ENCODE measurements around the gene CLNK.
"Not testable (repeated sequence)": the region's sequence is repeated elsewhere in the genome, so short reads cannot be mapped to it uniquely, and the experiment has no call there.

The CLNK gene

DNA sequence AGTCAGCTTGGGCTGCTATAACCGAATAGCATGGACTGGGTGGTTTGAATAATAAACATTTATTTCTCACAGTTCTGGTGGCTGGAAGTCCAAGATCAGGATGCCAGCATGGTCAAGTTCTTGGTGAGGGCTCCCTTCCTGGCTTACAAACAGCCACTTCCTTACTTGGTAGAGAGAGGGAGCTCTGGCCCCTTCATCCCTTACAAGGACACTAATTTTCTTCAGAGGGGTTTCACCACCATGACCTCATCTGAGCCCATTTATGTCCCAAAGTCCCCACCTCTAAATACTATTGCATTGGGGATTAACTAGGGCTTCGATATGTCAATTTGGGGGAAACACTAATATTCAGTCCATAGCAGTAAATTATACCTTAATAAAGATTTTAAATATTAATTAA lies 61.8 kb downstream of the CLNK start:
- peaks cover 0 to 2% of the 10 kb centered on the region in 2 donors for H3K27me3 ChIP-seq (ENCODE audit: control insufficient read depth in 2 of 2, insufficient read depth in 2 of 2, low read length in 2 of 2)
- H3K36me3 ChIP-seq (ENCODE audit: control insufficient read depth in 2 of 2, insufficient read depth in 2 of 2, low read length in 2 of 2): no peaks in the 10 kb centered on the region
- no peak overlapping the region for H3K9ac ChIP-seq (ENCODE audit: low read depth in 1 of 2, low read length in 2 of 2)
- H3K4me1 ChIP-seq (ENCODE audit: control insufficient read depth in 2 of 2, insufficient read depth in 2 of 2, low read length in 2 of 2): peaks cover 0 to 2% of the 10 kb centered on the region in 2 donors
- no peaks in the 10 kb centered on the region for H3K9me3 ChIP-seq (ENCODE audit: control insufficient read depth in 2 of 2, low read length in 2 of 2)
- H3K4me3 ChIP-seq (ENCODE audit: low read length in 2 of 2): no peak overlapping the region
- no peak overlapping the region for H3K27ac ChIP-seq (ENCODE audit: low read depth in 2 of 2, low read length in 2 of 2)

- no peaks in the 10 kb centered on the region for H3K36me3 ChIP-seq (ENCODE audit: control insufficient read depth in 2 of 2, insufficient read depth in 2 of 2, low read length in 2 of 2)
- H3K9me3 ChIP-seq (ENCODE audit: control insufficient read depth in 2 of 2, low read length in 2 of 2): no peaks in the 10 kb centered on the region
- H3K4me1 ChIP-seq (ENCODE audit: control insufficient read depth in 2 of 2, insufficient read depth in 2 of 2, low read length in 2 of 2): peaks cover 0 to 2% of the 10 kb centered on the region in 2 donors
- H3K9ac ChIP-seq (ENCODE audit: low read depth in 1 of 2, low read length in 2 of 2): no peak overlapping the region
- no peak overlapping the region for H3K4me3 ChIP-seq (ENCODE audit: low read length in 2 of 2)
- no peak overlapping the region for H3K27ac ChIP-seq (ENCODE audit: low read depth in 2 of 2, low read length in 2 of 2)
- no peaks in the 10 kb centered on the region for H3K27me3 ChIP-seq (ENCODE audit: control insufficient read depth in 2 of 2, insufficient read depth in 2 of 2, low read length in 2 of 2)
Measured at GRCh38 chr4:10620935-10621488, 63.6 kb downstream of the CLNK start.

DNA sequence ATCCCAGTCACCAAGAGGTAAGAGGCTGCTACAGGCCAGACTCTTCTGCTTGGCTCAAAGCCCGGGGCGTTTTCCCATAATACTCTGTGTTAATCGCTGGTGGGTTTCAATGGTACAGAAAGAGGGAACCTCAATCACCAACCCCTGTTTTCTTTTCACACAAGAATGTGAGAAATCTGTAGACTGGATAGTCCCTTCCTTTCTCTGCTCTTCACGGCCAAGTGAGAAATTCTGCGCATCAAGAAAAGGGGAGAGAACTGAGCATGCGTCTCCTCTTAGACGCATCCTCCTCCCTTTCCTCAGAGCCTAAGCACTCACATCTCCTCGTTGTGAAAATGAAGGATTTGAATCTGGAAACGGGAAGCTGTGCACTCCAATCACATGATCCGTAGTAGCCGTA lies 64.7 kb downstream of the CLNK start:
- no peak overlapping the region for H3K9ac ChIP-seq (ENCODE audit: low read depth in 1 of 2, low read length in 2 of 2)
- no peaks in the 10 kb centered on the region for H3K9me3 ChIP-seq (ENCODE audit: control insufficient read depth in 2 of 2, low read length in 2 of 2)
- H3K36me3 ChIP-seq (ENCODE audit: control insufficient read depth in 2 of 2, insufficient read depth in 2 of 2, low read length in 2 of 2): no peaks in the 10 kb centered on the region
- no peaks in the 10 kb centered on the region for H3K27me3 ChIP-seq (ENCODE audit: control insufficient read depth in 2 of 2, insufficient read depth in 2 of 2, low read length in 2 of 2)
- no peak overlapping the region for H3K27ac ChIP-seq (ENCODE audit: low read depth in 2 of 2, low read length in 2 of 2)
- H3K4me1 ChIP-seq (ENCODE audit: control insufficient read depth in 2 of 2, insufficient read depth in 2 of 2, low read length in 2 of 2): peaks cover 0 to 2% of the 10 kb centered on the region in 2 donors
- no peak overlapping the region for H3K4me3 ChIP-seq (ENCODE audit: low read length in 2 of 2)

DNA sequence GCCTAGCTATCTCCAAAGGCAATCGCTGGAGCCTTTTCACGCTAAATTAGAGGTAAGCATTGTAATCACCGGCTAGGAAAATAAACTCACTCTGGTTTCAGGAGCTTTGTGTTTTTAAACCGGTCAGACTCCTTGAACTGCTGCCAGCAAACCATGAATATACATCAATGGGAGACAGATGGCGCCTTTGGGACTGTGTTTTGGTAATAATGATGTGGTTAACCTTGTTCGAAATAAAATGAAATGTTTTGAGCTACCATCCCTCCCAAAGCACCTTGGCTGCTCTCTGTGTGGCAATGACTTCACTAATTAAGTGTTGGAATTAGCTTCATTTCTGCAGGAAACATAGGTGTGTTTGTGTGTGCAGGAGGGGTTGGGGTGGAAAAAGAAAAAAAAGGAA lies 65.3 kb downstream of the CLNK start:
- H3K36me3 ChIP-seq (ENCODE audit: control insufficient read depth in 2 of 2, insufficient read depth in 2 of 2, low read length in 2 of 2): no peaks in the 10 kb centered on the region
- no peaks in the 10 kb centered on the region for H3K27me3 ChIP-seq (ENCODE audit: control insufficient read depth in 2 of 2, insufficient read depth in 2 of 2, low read length in 2 of 2)
- no peaks in the 10 kb centered on the region for H3K9me3 ChIP-seq (ENCODE audit: control insufficient read depth in 2 of 2, low read length in 2 of 2)
- H3K27ac ChIP-seq (ENCODE audit: low read depth in 2 of 2, low read length in 2 of 2): no peak overlapping the region
- H3K4me3 ChIP-seq (ENCODE audit: low read length in 2 of 2): no peak overlapping the region
- peaks cover 0 to 2% of the 10 kb centered on the region in 2 donors for H3K4me1 ChIP-seq (ENCODE audit: control insufficient read depth in 2 of 2, insufficient read depth in 2 of 2, low read length in 2 of 2)
- no peak overlapping the region for H3K9ac ChIP-seq (ENCODE audit: low read depth in 1 of 2, low read length in 2 of 2)

DNA sequence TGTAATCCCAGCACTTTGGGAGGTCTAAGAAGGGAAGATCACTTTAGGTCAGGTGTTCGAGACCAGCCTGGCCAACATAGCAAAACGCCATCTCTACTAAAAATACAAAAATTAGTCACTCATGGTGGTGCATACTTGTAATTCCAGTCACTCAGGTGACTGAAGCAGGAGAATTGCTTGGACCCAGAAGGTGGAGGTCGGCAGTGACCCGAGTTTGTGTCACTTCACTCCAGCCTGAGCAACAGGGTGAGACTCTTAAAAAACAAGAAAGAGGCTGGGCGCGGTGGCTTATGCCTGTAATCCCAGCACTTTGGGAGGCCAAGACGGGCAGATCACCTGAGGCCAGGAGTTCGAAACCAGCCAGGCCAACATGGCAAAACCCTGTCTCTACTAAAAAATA lies 69.6 kb downstream of the CLNK start:
- H3K4me3 ChIP-seq (ENCODE audit: low read length in 2 of 2); H3K27ac ChIP-seq (ENCODE audit: low read depth in 2 of 2, low read length in 2 of 2); H3K9me3 ChIP-seq (ENCODE audit: control insufficient read depth in 2 of 2, low read length in 2 of 2); H3K4me1 ChIP-seq (ENCODE audit: control insufficient read depth in 2 of 2, insufficient read depth in 2 of 2, low read length in 2 of 2); H3K9ac ChIP-seq (ENCODE audit: low read depth in 1 of 2, low read length in 2 of 2); H3K27me3 ChIP-seq (ENCODE audit: control insufficient read depth in 2 of 2, insufficient read depth in 2 of 2, low read length in 2 of 2); H3K36me3 ChIP-seq (ENCODE audit: control insufficient read depth in 2 of 2, insufficient read depth in 2 of 2, low read length in 2 of 2): not testable (repeated sequence)

DNA sequence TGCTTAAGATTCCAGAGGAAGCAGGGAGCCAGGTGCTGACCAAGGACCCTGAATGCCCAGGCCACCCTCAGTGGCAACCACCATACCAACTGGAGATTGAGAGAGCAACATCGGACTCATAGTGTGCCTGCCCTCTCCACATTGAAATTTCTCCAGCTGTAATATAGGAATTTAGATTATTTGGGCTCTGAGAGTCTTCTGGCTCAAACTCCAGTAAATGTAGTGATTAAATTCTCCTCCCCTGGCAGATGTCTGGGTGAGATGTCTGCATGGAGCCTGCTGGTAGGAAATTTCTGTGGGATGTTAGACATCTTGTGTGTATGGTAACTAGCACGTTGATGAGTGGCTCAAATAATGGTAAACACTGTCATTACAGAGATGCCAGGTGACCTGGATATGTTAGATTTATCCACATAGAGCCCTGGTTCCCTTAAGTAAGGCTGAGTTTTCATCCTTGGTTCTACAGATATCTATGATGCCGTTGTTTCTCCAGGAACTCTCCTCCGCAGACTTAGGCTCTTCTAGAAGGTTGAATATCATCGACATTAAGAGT lies 70.6 kb downstream of the CLNK start:
- H3K9me3 ChIP-seq (ENCODE audit: control insufficient read depth in 2 of 2, low read length in 2 of 2): no peaks in the 10 kb centered on the region
- no peak overlapping the region for H3K9ac ChIP-seq (ENCODE audit: low read depth in 1 of 2, low read length in 2 of 2)
- H3K36me3 ChIP-seq (ENCODE audit: control insufficient read depth in 2 of 2, insufficient read depth in 2 of 2, low read length in 2 of 2): no peaks in the 10 kb centered on the region
- peaks cover 0 to 2% of the 10 kb centered on the region in 2 donors for H3K4me1 ChIP-seq (ENCODE audit: control insufficient read depth in 2 of 2, insufficient read depth in 2 of 2, low read length in 2 of 2)
- H3K4me3 ChIP-seq (ENCODE audit: low read length in 2 of 2): no peak overlapping the region
- no peaks in the 10 kb centered on the region for H3K27me3 ChIP-seq (ENCODE audit: control insufficient read depth in 2 of 2, insufficient read depth in 2 of 2, low read length in 2 of 2)
- H3K27ac ChIP-seq (ENCODE audit: low read depth in 2 of 2, low read length in 2 of 2): no peak overlapping the region

DNA sequence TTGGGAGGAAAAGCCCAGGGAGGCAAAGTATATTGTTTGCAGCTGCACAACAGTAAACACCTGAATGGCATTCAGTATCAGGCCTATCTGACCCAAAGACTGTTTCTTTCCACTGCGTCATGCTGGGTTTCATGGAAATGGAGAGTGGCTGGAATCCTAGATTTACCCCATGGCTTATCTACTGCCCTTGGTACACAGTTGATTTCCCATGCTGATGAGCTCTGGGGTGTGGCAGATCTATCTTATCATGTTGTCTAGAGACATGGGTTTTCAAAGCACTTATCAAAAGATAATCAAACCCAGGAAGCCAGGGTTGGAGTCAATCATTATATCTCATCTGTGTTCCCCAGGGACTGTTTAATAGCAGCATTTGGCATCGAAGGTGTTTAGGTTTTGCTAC lies 72.1 kb downstream of the CLNK start:
- Histone ChIP-seq H3K27me3 (ENCODE audit: control insufficient read depth in 2 of 2, insufficient read depth in 2 of 2, low read length in 2 of 2) (no peaks in the 10 kb centered on the region), H3K4me3 (ENCODE audit: low read length in 2 of 2) (no peak overlapping the region), H3K9me3 (ENCODE audit: control insufficient read depth in 2 of 2, low read length in 2 of 2) (no peaks in the 10 kb centered on the region), H3K27ac (ENCODE audit: low read depth in 2 of 2, low read length in 2 of 2) (no peak overlapping the region), H3K36me3 (ENCODE audit: control insufficient read depth in 2 of 2, insufficient read depth in 2 of 2, low read length in 2 of 2) (no peaks in the 10 kb centered on the region), H3K9ac (ENCODE audit: low read depth in 1 of 2, low read length in 2 of 2) (no peak overlapping the region), H3K4me1 (ENCODE audit: control insufficient read depth in 2 of 2, insufficient read depth in 2 of 2, low read length in 2 of 2) (no peaks in the 10 kb centered on the region)

DNA sequence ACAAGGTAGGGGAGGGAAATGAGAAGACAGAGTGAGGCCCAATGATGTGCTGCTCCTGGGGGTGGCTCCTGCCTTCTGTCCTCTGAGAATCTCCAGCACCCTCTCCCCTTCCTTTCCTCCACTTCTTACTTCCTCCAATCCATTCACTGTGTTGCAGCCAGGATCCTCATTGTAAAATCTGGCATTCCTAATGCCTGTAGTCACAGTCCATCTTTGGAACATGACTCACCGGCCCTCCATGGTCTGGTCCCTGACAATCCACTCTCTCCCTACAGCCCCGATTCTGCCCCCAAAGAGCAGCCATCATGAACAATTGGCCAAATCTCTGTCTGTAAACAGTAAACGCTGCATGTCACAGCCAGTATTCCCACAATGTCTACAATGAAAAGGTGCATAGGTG lies 72.9 kb downstream of the CLNK start:
- Histone ChIP-seq H3K27me3 (ENCODE audit: control insufficient read depth in 2 of 2, insufficient read depth in 2 of 2, low read length in 2 of 2) (no peaks in the 10 kb centered on the region), H3K4me1 (ENCODE audit: control insufficient read depth in 2 of 2, insufficient read depth in 2 of 2, low read length in 2 of 2) (no peaks in the 10 kb centered on the region), H3K4me3 (ENCODE audit: low read length in 2 of 2) (no peak overlapping the region), H3K36me3 (ENCODE audit: control insufficient read depth in 2 of 2, insufficient read depth in 2 of 2, low read length in 2 of 2) (no peaks in the 10 kb centered on the region), H3K9me3 (ENCODE audit: control insufficient read depth in 2 of 2, low read length in 2 of 2) (no peaks in the 10 kb centered on the region), H3K27ac (ENCODE audit: low read depth in 2 of 2, low read length in 2 of 2) (no peak overlapping the region), H3K9ac (ENCODE audit: low read depth in 1 of 2, low read length in 2 of 2) (no peak overlapping the region)

GRCh38 chr4:10608501-10609219 lies 75.9 kb downstream of the CLNK start:
- Histone ChIP-seq H3K4me3 (ENCODE audit: low read length in 2 of 2) (no peak overlapping the region), H3K36me3 (ENCODE audit: control insufficient read depth in 2 of 2, insufficient read depth in 2 of 2, low read length in 2 of 2) (no peaks in the 10 kb centered on the region), H3K27me3 (ENCODE audit: control insufficient read depth in 2 of 2, insufficient read depth in 2 of 2, low read length in 2 of 2) (no peaks in the 10 kb centered on the region), H3K4me1 (ENCODE audit: control insufficient read depth in 2 of 2, insufficient read depth in 2 of 2, low read length in 2 of 2) (no peaks in the 10 kb centered on the region), H3K27ac (ENCODE audit: low read depth in 2 of 2, low read length in 2 of 2) (no peak overlapping the region), H3K9me3 (ENCODE audit: control insufficient read depth in 2 of 2, low read length in 2 of 2) (no peaks in the 10 kb centered on the region), H3K9ac (ENCODE audit: low read depth in 1 of 2, low read length in 2 of 2) (no peak overlapping the region)

DNA sequence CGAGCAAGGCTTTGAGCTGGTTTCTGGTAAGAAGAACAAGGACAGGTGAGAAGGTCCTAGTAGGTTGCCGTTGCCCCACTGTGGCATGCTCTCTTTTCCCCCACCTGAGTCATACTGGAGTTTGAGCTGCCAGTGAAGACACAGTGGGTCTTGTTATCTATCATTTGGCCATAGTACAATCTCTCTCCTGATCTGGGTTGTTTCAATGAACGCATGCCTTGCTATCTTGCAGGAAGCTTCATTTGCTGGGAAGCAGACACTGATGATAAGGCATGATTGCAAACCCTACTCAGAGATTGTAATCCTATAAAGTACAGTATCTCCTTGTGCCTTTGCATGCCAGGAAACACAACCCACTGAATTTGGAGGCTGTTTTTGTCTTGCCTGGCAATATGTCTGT lies 77.4 kb downstream of the CLNK start:
- Histone ChIP-seq H3K4me3 (ENCODE audit: low read length in 2 of 2) (no peak overlapping the region), H3K9ac (ENCODE audit: low read depth in 1 of 2, low read length in 2 of 2) (no peak overlapping the region), H3K36me3 (ENCODE audit: control insufficient read depth in 2 of 2, insufficient read depth in 2 of 2, low read length in 2 of 2) (no peaks in the 10 kb centered on the region), H3K27ac (ENCODE audit: low read depth in 2 of 2, low read length in 2 of 2) (no peak overlapping the region), H3K9me3 (ENCODE audit: control insufficient read depth in 2 of 2, low read length in 2 of 2) (no peaks in the 10 kb centered on the region), H3K4me1 (ENCODE audit: control insufficient read depth in 2 of 2, insufficient read depth in 2 of 2, low read length in 2 of 2) (no peaks in the 10 kb centered on the region), H3K27me3 (ENCODE audit: control insufficient read depth in 2 of 2, insufficient read depth in 2 of 2, low read length in 2 of 2) (no peaks in the 10 kb centered on the region)

Measured in mucosa of rectum (tissue), 2 donors.